GM18498 (cell line): Measurements from ENCODE around the gene TMEM258.

ENCODE experiments used
- ATAC-seq: cut with Tn5 transposase; IDR thresholded peaks from one replicate; pipeline ENCODE4 v1.9.1; 2021; ENCODE audit warnings: mild to moderate bottlenecking, moderate library complexity; ENCODE audit not compliant: unreplicated experiment

Gene TMEM258

GRCh38 chr11:61797263-61797944 lies 5.0 kb upstream of the TMEM258 start:
- no peak for ATAC-seq

GRCh38 chr11:61795876-61796526 lies 3.6 kb upstream of the TMEM258 start:
- no peak for ATAC-seq

- no peak for ATAC-seq
These were observed 3.1 kb upstream of the TMEM258 start for GRCh38 chr11:61795459-61795858.

GRCh38 chr11:61794579-61794978 lies 2.2 kb upstream of the TMEM258 start:
- no peak for ATAC-seq

GRCh38 chr11:61793829-61794204 lies 1.4 kb upstream of the TMEM258 start:
- no peak for ATAC-seq

- ATAC-seq: peak; percentile 9
These were observed 857 bp upstream of the TMEM258 start for GRCh38 chr11:61793083-61793828.

- peak; percentile 33 for ATAC-seq
These were observed 576 bp downstream of the TMEM258 start for GRCh38 chr11:61791737-61792309.

GRCh38 chr11:61787928-61788491 lies 4.4 kb downstream of the TMEM258 start:
- no peak for ATAC-seq

- no peak for ATAC-seq
These were observed 6.5 kb downstream of the TMEM258 start for GRCh38 chr11:61785837-61786402.

GRCh38 chr11:61784506-61784805 lies 7.9 kb downstream of the TMEM258 start:
- no peak for ATAC-seq

GRCh38 chr11:61783717-61784505 lies 8.5 kb downstream of the TMEM258 start:
- ATAC-seq: no peak

- no peak for ATAC-seq
These were observed 9.6 kb downstream of the TMEM258 start for GRCh38 chr11:61782841-61783240.

- ATAC-seq: no peak
These were observed 10.1 kb downstream of the TMEM258 start for GRCh38 chr11:61782299-61782698.

- ATAC-seq: no peak
These were observed 10.8 kb downstream of the TMEM258 start for GRCh38 chr11:61781585-61781984.

- ATAC-seq: no peak
These were observed 11.7 kb downstream of the TMEM258 start for GRCh38 chr11:61780581-61781162.

GRCh38 chr11:61779666-61780525 lies 12.5 kb downstream of the TMEM258 start:
- no peak for ATAC-seq

- no peak for ATAC-seq
These were observed 13.3 kb downstream of the TMEM258 start for GRCh38 chr11:61778920-61779650.

GRCh38 chr11:61778357-61778886 lies 14.0 kb downstream of the TMEM258 start:
- ATAC-seq: no peak
